Mesothelial cell of epicardium (in vitro differentiated cells): ENCODE data around the gene COL16A1. TPM values are rescaled to one million over a fixed set of nuclear protein-coding genes. Genes with fewer than 3 reads are reported as not detected.
A peak's percentile ranks its signal among the peaks of the same experiment; 100 is the strongest.

ENCODE experiments used
- DNase-seq, 2 experiments: peaks; one replicate each; pipeline ENCODE4 v3.0.0; 2021; ENCODE audit warnings: low spot score in 2 of 2; ENCODE audit not compliant: unreplicated experiment in 2 of 2
- H3K27ac Mint-ChIP-seq: 2 replicates; pipeline ENCODE4 v1.8.0; 2021; ENCODE audit warnings: mixed read lengths
- H3K27me3 Mint-ChIP-seq: 2 replicates; pipeline ENCODE4 v1.8.0; 2021; ENCODE audit warnings: low read depth, mixed read lengths
- H3K36me3 Mint-ChIP-seq: 2 replicates; pipeline ENCODE4 v1.8.0; 2021; ENCODE audit warnings: mixed read lengths
- H3K4me1 Mint-ChIP-seq: 2 replicates; pipeline ENCODE4 v1.8.0; 2021; ENCODE audit warnings: mixed read lengths
- H3K4me3 Mint-ChIP-seq: 2 replicates; pipeline ENCODE4 v1.8.0; 2021; ENCODE audit warnings: mild to moderate bottlenecking, moderate library complexity, mixed read lengths
- H3K9me3 Mint-ChIP-seq: 2 replicates; pipeline ENCODE4 v1.8.0; 2021; ENCODE audit warnings: mixed read lengths
- CTCF ChIP-seq: fragments of 200-600 bp; sonication (generic); IDR thresholded peaks from one replicate; pipeline ENCODE4 v1.5.0; 2021; ENCODE audit warnings: antibody characterized with exemption; ENCODE audit not compliant: unreplicated experiment
- total RNA-seq: library from RNA; stranded (reverse); gene quantifications from 3 replicates; pipeline ENCODE4 v1.2.1, GENCODE V29; 2021

Gene COL16A1
- total RNA-seq, 1 donor from 2014 or later, result 389 TPM

- Mint-ChIP-seq H3K27ac (peak within 1 kb of the TSS; percentile 100), H3K27me3 (no peaks in the 10 kb centered on the region), H3K4me1 (peaks cover 25% of the 10 kb centered on the region), H3K9me3 (no peaks in the 10 kb centered on the region), H3K4me3 (peak within 1 kb of the TSS; percentile 91), H3K36me3 (no peaks in the 10 kb centered on the region)
- TF ChIP-seq CTCF, result no peak
- DNase-seq, result peak; percentile 100
These were observed 59.1 kb downstream of the COL16A1 start, which contains the start of gene PEF1 for GRCh38 chr1:31644560-31645273. TSS of gene PEF1 (minus strand) at chr1:31644876. CDS start at chr1:31644864, 12 bp downstream.

GRCh38 chr1:31643976-31644559, 59.7 kb downstream of the COL16A1 start:
- no peaks in the 10 kb centered on the region for H3K36me3 Mint-ChIP-seq
- DNase-seq, result no peak
- no peaks in the 10 kb centered on the region for H3K9me3 Mint-ChIP-seq
- H3K27ac Mint-ChIP-seq, result peak overlapping the region; percentile 100
- H3K4me1 Mint-ChIP-seq, result peaks cover 25% of the 10 kb centered on the region
- no peaks in the 10 kb centered on the region for H3K27me3 Mint-ChIP-seq
- H3K4me3 Mint-ChIP-seq, result peak overlapping the region; percentile 91
- no peak for TF ChIP-seq CTCF

GRCh38 chr1:31642897-31643296, 60.9 kb downstream of the COL16A1 start:
- Mint-ChIP-seq H3K9me3 (no peaks in the 10 kb centered on the region), H3K4me1 (peaks cover 32% of the 10 kb centered on the region), H3K36me3 (no peaks in the 10 kb centered on the region), H3K27ac (no peak overlapping the region), H3K27me3 (no peaks in the 10 kb centered on the region), H3K4me3 (no peak overlapping the region)
- DNase-seq, result no peak
- TF ChIP-seq CTCF, result no peak

- Mint-ChIP-seq H3K9me3 (no peaks in the 10 kb centered on the region), H3K27me3 (no peaks in the 10 kb centered on the region), H3K27ac (no peak overlapping the region), H3K4me1 (peaks cover 36% of the 10 kb centered on the region), H3K36me3 (no peaks in the 10 kb centered on the region), H3K4me3 (no peak overlapping the region)
- no peak for TF ChIP-seq CTCF
- DNase-seq, result no peak
These were observed 61.5 kb downstream of the COL16A1 start for GRCh38 chr1:31642366-31642765.

GRCh38 chr1:31640964-31641363, 62.9 kb downstream of the COL16A1 start:
- Mint-ChIP-seq H3K9me3 (no peaks in the 10 kb centered on the region), H3K36me3 (no peaks in the 10 kb centered on the region)

More at GRCh38 chr1:31640964-31641363, 62.9 kb downstream of the COL16A1 start:
- no peak for DNase-seq
- TF ChIP-seq CTCF, result no peak
- Mint-ChIP-seq H3K27me3 (no peaks in the 10 kb centered on the region), H3K27ac (no peak overlapping the region), H3K4me3 (no peak overlapping the region), H3K4me1 (peaks cover 32% of the 10 kb centered on the region)
